Measurements from ENCODE around the gene ERAP2. TPM values are rescaled to one million over a fixed set of nuclear protein-coding genes. Genes with fewer than 3 reads are reported as not detected.

ERAP2 gene
- total RNA-seq, 1 donor from 2014 or later: 16.5 TPM

DNA sequence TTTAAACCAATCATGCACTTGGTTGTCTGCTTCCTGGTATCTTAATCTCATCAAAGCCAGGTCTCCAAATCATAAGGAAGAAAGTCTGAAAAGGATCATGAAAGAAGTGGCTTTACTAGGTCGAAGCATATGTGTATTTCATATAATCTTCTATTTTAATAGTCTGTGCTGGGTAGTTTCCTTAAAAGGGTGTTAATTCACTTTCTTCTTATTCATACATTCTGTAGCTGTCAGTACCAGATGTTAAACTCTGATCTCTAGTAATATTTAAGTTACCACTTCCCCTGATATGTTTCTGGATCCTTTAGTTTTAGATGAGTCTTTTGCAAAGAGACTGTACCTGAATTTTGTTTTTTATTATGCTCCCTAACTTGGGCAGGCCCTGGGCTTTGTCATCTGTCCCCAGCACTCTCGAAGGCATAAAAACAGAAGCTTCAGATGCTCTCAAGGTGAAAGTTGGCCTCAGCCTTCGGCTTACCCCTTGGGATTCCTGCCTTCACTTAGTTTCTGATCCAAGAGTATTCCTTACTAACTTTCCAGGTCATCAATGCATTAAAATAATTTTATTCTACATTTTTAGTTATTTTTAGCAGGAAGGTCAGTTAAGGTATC, 44.5 kb downstream of the ERAP2 start:
- Histone ChIP-seq H3K27ac (no peak overlapping the region), H3K36me3 (peaks cover 0 to 2% of the 10 kb centered on the region in 2 donors), H3K4me1 (no peaks in the 10 kb centered on the region), H3K9me3 (no peaks in the 10 kb centered on the region), H3K4me3 (no peak overlapping the region), H3K27me3 (no peaks in the 10 kb centered on the region)
- no peak for DNase-seq (ENCODE audit: extremely low spot score in 2 of 2)
- intact Hi-C loops (cut with DNase I): no loop called here
- TF ChIP-seq POLR2A (IDR thresholded peaks at IDR 0.05) (no peak), POLR2AphosphoS5 (IDR thresholded peaks at IDR 0.05; ENCODE audit: insufficient read depth in 1 of 2, low read depth in 1 of 2) (no peak)
- TF ChIP-seq, protein P1, sequence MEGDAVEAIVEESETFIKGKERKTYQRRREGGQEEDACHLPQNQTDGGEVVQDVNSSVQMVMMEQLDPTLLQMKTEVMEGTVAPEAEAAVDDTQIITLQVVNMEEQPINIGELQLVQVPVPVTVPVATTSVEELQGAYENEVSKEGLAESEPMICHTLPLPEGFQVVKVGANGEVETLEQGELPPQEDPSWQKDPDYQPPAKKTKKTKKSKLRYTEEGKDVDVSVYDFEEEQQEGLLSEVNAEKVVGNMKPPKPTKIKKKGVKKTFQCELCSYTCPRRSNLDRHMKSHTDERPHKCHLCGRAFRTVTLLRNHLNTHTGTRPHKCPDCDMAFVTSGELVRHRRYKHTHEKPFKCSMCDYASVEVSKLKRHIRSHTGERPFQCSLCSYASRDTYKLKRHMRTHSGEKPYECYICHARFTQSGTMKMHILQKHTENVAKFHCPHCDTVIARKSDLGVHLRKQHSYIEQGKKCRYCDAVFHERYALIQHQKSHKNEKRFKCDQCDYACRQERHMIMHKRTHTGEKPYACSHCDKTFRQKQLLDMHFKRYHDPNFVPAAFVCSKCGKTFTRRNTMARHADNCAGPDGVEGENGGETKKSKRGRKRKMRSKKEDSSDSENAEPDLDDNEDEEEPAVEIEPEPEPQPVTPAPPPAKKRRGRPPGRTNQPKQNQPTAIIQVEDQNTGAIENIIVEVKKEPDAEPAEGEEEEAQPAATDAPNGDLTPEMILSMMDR (IDR thresholded peaks at IDR 0.05): no peak

DNA sequence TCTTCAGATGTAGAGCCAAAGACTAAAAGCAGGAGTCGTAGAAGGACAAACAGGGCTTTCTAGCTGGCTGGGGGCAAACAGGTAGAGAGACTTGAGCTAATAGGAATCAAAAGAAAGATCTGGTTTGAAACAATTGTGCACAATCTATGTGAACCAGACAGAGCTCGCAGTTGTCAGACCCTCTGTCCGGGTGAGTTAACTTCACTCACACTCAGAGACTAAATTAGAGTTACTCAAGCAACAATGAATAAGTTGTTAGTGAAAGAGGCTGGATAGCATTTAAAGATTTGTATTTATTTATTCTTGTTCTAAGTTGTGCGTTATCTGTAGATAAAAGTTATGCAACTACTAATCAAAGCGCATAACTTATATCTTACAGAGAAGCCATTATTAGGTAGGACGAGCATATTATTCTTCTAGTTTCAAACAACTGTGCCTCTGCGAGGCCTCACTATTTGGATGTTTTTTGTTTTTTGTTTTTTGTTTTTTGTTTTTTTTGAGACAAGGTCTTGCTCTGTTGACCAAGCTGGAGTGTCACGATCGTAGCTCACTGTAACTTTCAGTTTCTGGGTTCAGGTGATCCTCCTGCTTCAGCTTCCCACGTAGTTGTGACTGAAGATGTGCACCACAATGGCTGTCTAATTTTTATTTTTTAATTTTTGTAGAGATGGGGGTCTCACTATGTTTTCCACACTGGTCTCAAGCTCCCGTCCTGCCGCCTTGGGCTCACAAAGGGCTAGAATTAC, 46.4 kb downstream of the ERAP2 start:
- no peak overlapping the region for H3K27ac ChIP-seq
- intact Hi-C loops (cut with DNase I): no loop called here

DNA sequence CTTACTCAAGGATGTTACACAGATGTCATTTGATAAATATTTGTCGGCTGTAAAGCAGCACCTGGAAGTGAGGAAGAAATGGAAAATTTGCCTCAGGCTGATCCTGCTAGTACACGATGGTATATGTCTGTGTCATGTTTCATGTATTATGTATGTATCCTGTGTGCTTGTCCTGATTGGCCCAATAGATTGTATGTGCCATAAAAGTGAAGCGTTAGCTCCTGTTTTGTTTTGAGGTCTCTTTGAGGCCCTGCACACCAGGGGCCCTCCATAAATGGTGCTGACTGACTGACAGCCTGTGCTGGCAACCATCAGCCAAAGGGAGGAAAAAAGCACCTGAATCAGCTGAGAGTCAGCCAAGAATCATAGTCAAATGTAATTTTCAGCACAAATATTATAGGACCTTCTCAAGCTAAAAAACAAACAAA, 47.7 kb downstream of the ERAP2 start:
- Histone ChIP-seq H3K27ac (no peak overlapping the region), H3K4me1 (no peaks in the 10 kb centered on the region), H3K4me3 (no peak overlapping the region), H3K36me3 (no peaks in the 10 kb centered on the region), H3K27me3 (no peaks in the 10 kb centered on the region), H3K9me3 (no peaks in the 10 kb centered on the region)
- no peak for TF ChIP-seq POLR2A (IDR thresholded peaks at IDR 0.05)
- TF ChIP-seq, protein P1 (IDR thresholded peaks at IDR 0.05): no peak
- TF ChIP-seq POLR2AphosphoS5 (IDR thresholded peaks at IDR 0.05; ENCODE audit: insufficient read depth in 1 of 2, low read depth in 1 of 2): no peak
- no peak for DNase-seq (ENCODE audit: extremely low spot score in 2 of 2)
- intact Hi-C loops (cut with DNase I): no loop called here

More for the DNA sequence above, 46.4 kb downstream of the ERAP2 start:
- Histone ChIP-seq H3K36me3 (no peaks in the 10 kb centered on the region), H3K4me3 (no peak overlapping the region), H3K4me1 (no peaks in the 10 kb centered on the region), H3K27me3 (no peaks in the 10 kb centered on the region), H3K9me3 (no peaks in the 10 kb centered on the region)
- TF ChIP-seq, protein P1 (IDR thresholded peaks at IDR 0.05): no peak
- TF ChIP-seq POLR2AphosphoS5 (IDR thresholded peaks at IDR 0.05; ENCODE audit: insufficient read depth in 1 of 2, low read depth in 1 of 2) (no peak), POLR2A (IDR thresholded peaks at IDR 0.05) (no peak)
- DNase-seq (ENCODE audit: extremely low spot score in 2 of 2): no peak

DNA sequence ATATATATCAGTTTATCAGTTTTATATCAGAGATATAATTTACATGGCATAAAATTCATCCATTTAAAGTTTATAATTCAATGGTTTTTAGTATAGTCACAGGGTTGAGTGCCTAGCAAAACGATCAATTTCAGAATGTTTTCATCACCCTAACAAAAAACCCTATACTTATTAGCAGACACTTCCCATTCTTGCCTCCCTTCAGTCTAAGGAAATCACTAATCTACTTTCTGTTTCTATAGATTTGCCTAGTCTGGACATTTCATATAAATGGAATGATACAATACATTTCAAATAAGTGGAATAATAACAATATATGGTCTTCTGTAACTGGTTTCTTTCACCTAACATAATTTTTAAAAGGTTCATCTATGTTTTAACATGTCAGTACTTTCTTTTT, 50.0 kb downstream of the ERAP2 start:
- Histone ChIP-seq H3K27ac (no peak overlapping the region), H3K27me3 (no peaks in the 10 kb centered on the region), H3K36me3 (no peaks in the 10 kb centered on the region), H3K4me1 (no peaks in the 10 kb centered on the region), H3K4me3 (no peak overlapping the region), H3K9me3 (no peaks in the 10 kb centered on the region)
- DNase-seq (ENCODE audit: extremely low spot score in 2 of 2): no peak
- intact Hi-C loops (cut with DNase I): no loop called here
- TF ChIP-seq POLR2AphosphoS5 (IDR thresholded peaks at IDR 0.05; ENCODE audit: insufficient read depth in 1 of 2, low read depth in 1 of 2) (no peak), POLR2A (IDR thresholded peaks at IDR 0.05) (no peak)
- TF ChIP-seq, protein P1 (IDR thresholded peaks at IDR 0.05): no peak

DNA sequence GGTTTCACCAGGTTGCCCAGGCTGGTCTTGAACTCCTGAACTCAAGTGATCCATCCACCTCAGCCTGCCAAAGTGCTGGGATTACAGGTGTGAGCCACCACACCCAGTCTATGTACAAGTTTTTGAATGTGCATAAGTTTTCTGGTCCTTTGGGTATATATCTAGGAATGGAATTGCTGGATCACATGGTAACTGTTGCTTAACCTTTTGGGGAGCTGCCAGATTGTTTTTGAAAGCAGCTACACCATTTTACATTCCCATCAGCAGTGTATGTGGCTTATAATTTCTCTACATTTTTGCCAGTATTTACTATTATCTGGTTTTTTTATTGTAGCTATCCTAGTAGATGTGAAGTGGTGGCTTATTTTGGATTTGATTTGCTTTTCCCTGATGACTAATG, 50.7 kb downstream of the ERAP2 start:
- H3K4me3 ChIP-seq: no peak overlapping the region

More for the DNA sequence above, 50.7 kb downstream of the ERAP2 start:
- no peak for TF ChIP-seq POLR2AphosphoS5 (IDR thresholded peaks at IDR 0.05; ENCODE audit: insufficient read depth in 1 of 2, low read depth in 1 of 2)
- TF ChIP-seq, protein P1 (IDR thresholded peaks at IDR 0.05): no peak
- no peak for TF ChIP-seq POLR2A (IDR thresholded peaks at IDR 0.05)
- H3K36me3 ChIP-seq: no peaks in the 10 kb centered on the region
- H3K27me3 ChIP-seq: no peaks in the 10 kb centered on the region
- DNase-seq (ENCODE audit: extremely low spot score in 2 of 2): no peak
- H3K27ac ChIP-seq: no peak overlapping the region
- intact Hi-C loops (cut with DNase I): no loop called here
- no peaks in the 10 kb centered on the region for H3K4me1 ChIP-seq
- H3K9me3 ChIP-seq: no peaks in the 10 kb centered on the region
